Right lobe of liver (tissue), 6 donors: ENCODE results near the gene RCSD1. TPM values are rescaled to one million over a fixed set of nuclear protein-coding genes. Genes with fewer than 3 reads are reported as not detected.
"Not testable (repeated sequence)": the region's sequence is repeated elsewhere in the genome, so short reads cannot be mapped to it uniquely, and the experiment has no call there.

Experiments
- ATAC-seq, 4 donors: fragments of 200-7000 bp; cut with Tn5 transposase; one replicate each; pipeline ENCODE4 v1.9.1; 2020; ENCODE audit warnings: mild to moderate bottlenecking in 4 of 4, moderate library complexity in 4 of 4
- DNase-seq, 3 donors: peaks; one replicate each; pipeline ENCODE4 v3.0.0-alpha.2; 2020
- H3K27ac ChIP-seq, 3 donors: fragments of 200-600 bp; one replicate each; pipeline ENCODE4 v1.8.0; 2022
- H3K27me3 ChIP-seq, 2 donors: fragments of 200-600 bp; one replicate each; pipeline ENCODE4 v1.8.0; 2022
- H3K36me3 ChIP-seq, 4 donors: fragments of 200-600 bp; sonication (generic) in 1 of 4; one replicate each; pipeline versions ENCODE4 v1.5.1 to v1.8.0; 2017 to 2022; ENCODE audit warnings: control low read depth in 1 of 4
- H3K4me1 ChIP-seq, 4 donors: fragments of 200-600 bp; sonication (generic) in 1 of 4; one replicate each; pipeline versions ENCODE4 v1.5.1 to v1.8.0; 2017 to 2022; ENCODE audit warnings: control low read depth in 1 of 4
- H3K4me3 ChIP-seq, 3 donors: fragments of 200-600 bp; one replicate each; pipeline ENCODE4 v1.8.0; 2022
- H3K9me3 ChIP-seq, 4 donors: fragments of 200-600 bp; sonication (generic) in 1 of 4; one replicate each; pipeline versions ENCODE4 v1.5.1 to v1.8.0; 2017 to 2022; ENCODE audit warnings: control low read depth in 1 of 4
- POLR2A ChIP-seq: fragments of 450-650 bp; IDR thresholded peaks from one replicate; pipeline ENCODE4 v1.6.1; 2017; ENCODE audit warnings: antibody characterized with exemption, mild to moderate bottlenecking
- WGBS: methylation state at CpG from one replicate; pipeline ENCODE4 v1.1.6; 2018; ENCODE audit warnings: low coverage, low lambda C conversion rate; ENCODE audit not compliant: insufficient coverage; ENCODE audit errors: missing lambda C conversion rate; 5-methylcytosine and 5-hydroxymethylcytosine counted together
- intact Hi-C, 2 donors: fragments of 100-400 bp; cut with DNase I; formaldehyde crosslinking; loops; one replicate each; pipeline versions ENCODE4 v1.11.2 to v1.14.1; 2022
- total RNA-seq, 6 experiments: library from RNA; depleted of rRNA in 2 of 6; stranded (reverse); fragments of >200 nt in 2 of 6; fragmentation: NEBNext Ultra II Directional in 3 of 6; extraction: Animal tissue kit (Norgen Biotek cat#: 25700) in 3 of 6; gene quantifications; one replicate each; pipeline versions ENCODE4 v1.1.0 to v1.2.4, GENCODE V29; 2016 to 2023
- TF ChIP-seq, protein P1 (sequence below), 4 donors: fragments of 200-600 bp in 3 of 4; fragments of 450-650 bp in 1 of 4; IDR thresholded peaks; one replicate each; pipeline versions ENCODE4 v1.5.1 to v1.8.0; 2016 to 2022; ENCODE audit warnings: antibody characterized with exemption in 4 of 4, mild to moderate bottlenecking in 2 of 4
- donor health status: DM: no; HTN: yes; CAD: no.
- donor health status: DM: no; HTN: no; CAD: no.
- donor health status: DM: no; HTN: no; CAD: no.
- donor health status: DM: no; HTN: yes; CAD: no.
- donor health status: DM: no; HTN: yes; CAD: no.

The RCSD1 gene
- total RNA-seq, 6 experiments from 2014 or later: 2.4 to 8.4 (median 5.0) TPM

DNA sequence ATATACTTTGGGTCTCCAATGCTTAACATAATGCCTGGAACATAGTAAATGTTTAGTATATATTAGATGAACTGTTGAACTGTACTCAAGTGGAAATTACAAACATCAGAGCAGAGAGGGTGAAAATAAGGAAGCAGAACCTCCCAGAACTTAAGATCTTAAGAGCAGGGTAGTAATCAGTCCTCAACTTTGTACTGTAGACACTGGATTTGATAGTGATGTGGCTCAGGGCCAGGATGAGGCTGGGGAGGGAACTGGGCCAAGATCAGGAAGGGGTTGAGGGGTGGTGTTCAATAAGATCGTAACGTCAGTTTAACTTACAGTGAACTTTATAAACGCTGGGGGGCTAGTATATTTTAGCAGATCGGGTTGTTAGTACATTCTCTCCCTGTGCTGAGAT lies 107.1 kb downstream of the RCSD1 start:
- Histone ChIP-seq H3K36me3 (no peaks in the 10 kb centered on the region), H3K4me3 (no peak overlapping the region), H3K27ac (no peak overlapping the region), H3K27me3 (no peaks in the 10 kb centered on the region), H3K4me1 (peaks cover 0 to 3% (median 0%) of the 10 kb centered on the region in 4 donors), H3K9me3 (no peaks in the 10 kb centered on the region)
- ATAC-seq (no peak), DNase-seq (no peak)
- whole genome bisulfite sequencing: 79% methylated on average over 4 of the region's 4 CpGs
- intact Hi-C loops: no loop called here
- TF ChIP-seq, protein P1, sequence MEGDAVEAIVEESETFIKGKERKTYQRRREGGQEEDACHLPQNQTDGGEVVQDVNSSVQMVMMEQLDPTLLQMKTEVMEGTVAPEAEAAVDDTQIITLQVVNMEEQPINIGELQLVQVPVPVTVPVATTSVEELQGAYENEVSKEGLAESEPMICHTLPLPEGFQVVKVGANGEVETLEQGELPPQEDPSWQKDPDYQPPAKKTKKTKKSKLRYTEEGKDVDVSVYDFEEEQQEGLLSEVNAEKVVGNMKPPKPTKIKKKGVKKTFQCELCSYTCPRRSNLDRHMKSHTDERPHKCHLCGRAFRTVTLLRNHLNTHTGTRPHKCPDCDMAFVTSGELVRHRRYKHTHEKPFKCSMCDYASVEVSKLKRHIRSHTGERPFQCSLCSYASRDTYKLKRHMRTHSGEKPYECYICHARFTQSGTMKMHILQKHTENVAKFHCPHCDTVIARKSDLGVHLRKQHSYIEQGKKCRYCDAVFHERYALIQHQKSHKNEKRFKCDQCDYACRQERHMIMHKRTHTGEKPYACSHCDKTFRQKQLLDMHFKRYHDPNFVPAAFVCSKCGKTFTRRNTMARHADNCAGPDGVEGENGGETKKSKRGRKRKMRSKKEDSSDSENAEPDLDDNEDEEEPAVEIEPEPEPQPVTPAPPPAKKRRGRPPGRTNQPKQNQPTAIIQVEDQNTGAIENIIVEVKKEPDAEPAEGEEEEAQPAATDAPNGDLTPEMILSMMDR (IDR thresholded peaks at IDR 0.05): no peak
- TF ChIP-seq POLR2A: no peak

DNA sequence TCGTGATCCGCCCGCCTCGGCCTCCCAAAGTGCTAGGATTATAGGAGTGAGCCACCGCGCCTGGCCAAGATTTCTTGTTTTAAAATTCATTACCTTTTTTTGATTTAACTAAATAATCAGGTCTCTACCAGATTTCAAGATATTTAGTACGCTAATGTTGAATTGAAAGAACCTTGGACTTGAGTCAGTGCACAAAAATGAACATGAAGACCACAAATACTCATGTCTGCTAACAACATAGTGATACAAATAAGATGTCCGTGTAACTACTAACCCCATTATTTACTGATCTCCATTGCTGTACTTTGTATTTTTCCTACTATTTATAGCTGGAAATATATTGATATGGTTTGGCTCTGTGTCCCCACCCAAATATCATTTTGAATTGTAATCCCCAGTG lies 108.1 kb downstream of the RCSD1 start:
- Histone ChIP-seq H3K4me1 (peaks cover 0 to 3% (median 0%) of the 10 kb centered on the region in 4 donors), H3K27me3 (no peaks in the 10 kb centered on the region), H3K4me3 (no peak overlapping the region), H3K36me3 (no peaks in the 10 kb centered on the region), H3K27ac (no peak overlapping the region), H3K9me3 (no peaks in the 10 kb centered on the region)
- no peak for TF ChIP-seq POLR2A
- TF ChIP-seq, protein P1 (IDR thresholded peaks at IDR 0.05): no peak
- intact Hi-C loops: no loop called here
- ATAC-seq (no peak), DNase-seq (no peak)
- 98% methylated on average over 8 of the region's 8 CpGs for WGBS

DNA sequence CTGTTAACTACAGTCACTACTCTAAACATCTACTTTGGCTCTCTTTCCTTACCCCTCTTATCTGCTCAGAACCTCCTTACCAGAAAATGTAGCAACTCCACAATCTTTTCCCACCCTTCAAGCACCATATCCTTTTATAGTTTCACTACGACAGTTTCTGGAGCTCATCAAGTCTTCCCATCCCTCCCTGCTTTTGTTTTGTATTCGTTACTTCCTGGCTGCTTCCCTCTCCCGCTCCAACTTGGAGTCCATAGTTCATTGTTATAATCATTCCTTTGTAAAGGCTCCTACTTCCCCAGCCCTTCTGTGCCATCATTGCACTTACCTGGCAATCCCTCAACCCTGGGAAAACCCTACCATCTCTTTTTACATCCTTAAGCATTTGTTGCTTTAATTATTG lies 109.7 kb downstream of the RCSD1 start:
- Histone ChIP-seq H3K36me3 (no peaks in the 10 kb centered on the region), H3K27me3 (no peaks in the 10 kb centered on the region), H3K9me3 (no peaks in the 10 kb centered on the region), H3K4me1 (peaks cover 0 to 3% (median 0%) of the 10 kb centered on the region in 4 donors), H3K4me3 (no peak overlapping the region), H3K27ac (no peak overlapping the region)
- 81% methylated on average over 3 of the region's 3 CpGs for WGBS
- DNase-seq (no peak), ATAC-seq (no peak)
- TF ChIP-seq, protein P1 (IDR thresholded peaks at IDR 0.05): no peak
- no peak for TF ChIP-seq POLR2A
- intact Hi-C loops: no loop called here

DNA sequence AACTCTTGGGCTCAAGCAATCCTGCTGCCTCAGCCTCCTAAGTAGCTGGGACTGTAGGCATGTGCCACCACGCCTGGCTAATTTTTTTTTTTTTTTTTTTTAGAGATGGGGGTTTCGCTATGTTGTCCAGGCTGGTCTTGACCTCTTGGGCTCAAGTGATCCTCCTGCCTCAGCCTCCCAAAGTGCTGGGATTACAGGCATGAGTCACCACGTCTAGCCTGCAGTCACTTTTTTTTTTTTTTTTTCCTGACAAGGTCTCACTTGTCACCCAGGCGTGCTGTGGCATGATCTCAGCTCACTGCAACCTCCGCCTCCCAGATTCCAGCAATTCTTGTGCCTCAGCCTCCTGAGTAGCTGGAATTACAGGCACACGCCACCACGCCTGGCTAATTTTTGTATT lies 111.1 kb downstream of the RCSD1 start:
- H3K4me3 ChIP-seq, H3K27ac ChIP-seq, intact Hi-C loops, H3K36me3 ChIP-seq, H3K9me3 ChIP-seq, H3K27me3 ChIP-seq, H3K4me1 ChIP-seq, DNase-seq, ATAC-seq: not testable (repeated sequence)
- WGBS: 95% methylated on average over 5 of the region's 7 CpGs

DNA sequence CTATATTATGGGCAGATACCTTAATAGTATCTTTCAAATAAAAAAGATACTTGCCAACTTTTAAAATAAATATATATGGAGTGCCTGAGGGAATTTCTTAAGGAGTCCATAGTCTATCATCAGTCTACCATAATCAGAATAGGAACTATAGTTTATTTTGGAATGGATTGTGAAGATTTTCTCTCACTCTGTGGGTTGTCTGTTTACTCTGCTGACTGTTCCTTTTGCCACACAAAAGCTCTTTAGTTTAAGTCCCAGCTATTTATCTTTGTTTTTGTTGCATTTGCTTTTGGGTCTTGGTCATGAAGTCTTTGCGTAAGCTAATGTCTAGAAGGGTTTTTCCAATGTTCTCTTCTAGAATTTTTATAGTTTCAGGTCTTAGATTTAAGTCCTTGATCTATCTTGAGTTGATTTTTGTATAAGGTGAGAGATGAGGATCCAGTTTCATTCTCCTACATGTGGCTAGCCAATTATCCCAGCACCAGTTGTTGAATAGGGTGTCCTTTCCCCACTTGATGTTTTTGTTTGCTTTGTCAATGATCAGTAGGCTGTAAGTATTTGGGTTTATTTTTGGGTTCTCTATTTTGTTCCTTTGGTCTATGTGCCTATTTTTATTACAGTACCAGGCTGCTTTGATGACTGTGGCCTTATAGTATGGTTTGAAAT lies 112.5 kb downstream of the RCSD1 start:
- H3K27me3 ChIP-seq, H3K4me1 ChIP-seq, H3K4me3 ChIP-seq, intact Hi-C loops, H3K27ac ChIP-seq, DNase-seq, H3K36me3 ChIP-seq, H3K9me3 ChIP-seq: not testable (repeated sequence)
- 81% methylated on average over 1 of the region's 1 CpG for WGBS
- ATAC-seq: peak in 1 of 4 donors; percentile 54
